Measurements from ENCODE around the gene CPB2. TPM values are rescaled to one million over a fixed set of nuclear protein-coding genes. Genes with fewer than 3 reads are reported as not detected.

CPB2 gene
- total RNA-seq, 1 donor from 2014 or later: not detected

Other genes starting within 250 kb of the CPB2 start
- gene ZC3H13, start 52.3 kb downstream of the CPB2 start, total RNA-seq: 11.1 and 18.7 TPM in 2 replicates
- 0.07 and 0.13 TPM in 2 replicates for gene LCP1, start 77.1 kb upstream of the CPB2 start, total RNA-seq
- gene LRRC63, start 106.9 kb upstream of the CPB2 start, total RNA-seq: 0.07 TPM in 1 of 2 replicates, not detected in the other

Data from pulmonary artery endothelial cell (primary cell).